Hematopoietic multipotent progenitor cell treated with erythropoietin and hydrocortisone succinate and interleukin-3 and kit ligand, for 4 days (in vitro differentiated cells): Measurements from ENCODE around the gene SPATA21.
A peak's percentile ranks its signal among the peaks of the same experiment; 100 is the strongest.

ENCODE experiments used
- DNase-seq: peaks from one replicate; pipeline ENCODE4 v3.0.0-alpha.2; 2015

SPATA21 gene

GRCh38 chr1:16376971-16377370 lies 60.3 kb downstream of the SPATA21 start:
- no peak for DNase-seq

GRCh38 chr1:16375521-16376340 lies 61.5 kb downstream of the SPATA21 start:
- no peak for DNase-seq

- no peak for DNase-seq
These were observed 63.0 kb downstream of the SPATA21 start for GRCh38 chr1:16374266-16374665.

GRCh38 chr1:16372535-16373285 lies 64.5 kb downstream of the SPATA21 start:
- DNase-seq = no peak

- peak; percentile 61 for DNase-seq
These were observed 65.5 kb downstream of the SPATA21 start for GRCh38 chr1:16371725-16372124.

GRCh38 chr1:16369821-16370220 lies 67.4 kb downstream of the SPATA21 start:
- DNase-seq = no peak

GRCh38 chr1:16367968-16368890 lies 69.0 kb downstream of the SPATA21 start:
- DNase-seq = peak; percentile 48

GRCh38 chr1:16367258-16367967 lies 69.8 kb downstream of the SPATA21 start:
- peak; percentile 94 for DNase-seq

GRCh38 chr1:16366722-16367257 lies 70.4 kb downstream of the SPATA21 start, which contains the start of gene SZRD1:
Gene SZRD1 (plus strand): TSS chr1:16367242. CDS start chr1:16367258, 16 bp downstream.
- DNase-seq = peak; percentile 100

GRCh38 chr1:16365146-16365498 lies 72.1 kb downstream of the SPATA21 start:
- peak; percentile 54 for DNase-seq

GRCh38 chr1:16356867-16357266 lies 80.4 kb downstream of the SPATA21 start:
- DNase-seq = no peak

GRCh38 chr1:16354619-16355018 lies 82.6 kb downstream of the SPATA21 start:
- DNase-seq = no peak

GRCh38 chr1:16352842-16353535 lies 84.2 kb downstream of the SPATA21 start:
- DNase-seq = peak; percentile 49

GRCh38 chr1:16351994-16352841 lies 85.0 kb downstream of the SPATA21 start, which contains the start of gene FBXO42:
Gene FBXO42 (minus strand): TSS chr1:16352480. CDS start chr1:16315418, 37,062 bp downstream.
- peak; percentile 97 for DNase-seq

- DNase-seq = peak; percentile 43
These were observed 85.7 kb downstream of the SPATA21 start for GRCh38 chr1:16351456-16351993.

GRCh38 chr1:16349847-16350406 lies 87.3 kb downstream of the SPATA21 start:
- no peak for DNase-seq
